Panc1 (cell line): ENCODE results near the gene DENND2A. TPM values are rescaled to one million over a fixed set of nuclear protein-coding genes. Genes with fewer than 3 reads are reported as not detected.

ENCODE experiments used
- ATAC-seq: fragments of 200-7000 bp; cut with Tn5 transposase; 2 replicates; pipeline ENCODE4 v1.9.1; 2020; ENCODE audit warnings: mild to moderate bottlenecking, moderate library complexity
- BruUV-seq: library from RNA; stranded (reverse); fragments of 400-500 nt; replicated peaks from 2 replicates; lab custom pipeline; 2021; lab: Mats Ljungman, UMichigan
- CTCF ChIA-PET: fragments of 300-600 bp; sonication (Branson Sonifier 250); formaldehyde crosslinking; loops from one replicate; lab custom pipeline; 2022; ENCODE audit warnings: antibody characterized with exemption; lab: Charles Lee
- POLR2A ChIA-PET: fragments of 300-600 bp; sonication (Branson Sonifier 250); formaldehyde crosslinking; loops from one replicate; lab custom pipeline; 2022; ENCODE audit warnings: antibody characterized with exemption; lab: Charles Lee
- DNase-seq: peaks from one replicate; pipeline ENCODE4 v3.0.0-alpha.2; 2010; ENCODE audit warnings: low read depth, low spot score
- H3K27ac ChIP-seq: 2 replicates; pipeline ENCODE4 v1.5.1; 2011; ENCODE audit warnings: mild to moderate bottlenecking, low read length, inconsistent platforms
- H3K27me3 ChIP-seq: fragments of 200-500 bp; sonication (Bioruptor generic); 2 replicates; pipeline ENCODE4 v1.6.0; 2014; ENCODE audit warnings: low read length, inconsistent platforms; ENCODE audit not compliant: control insufficient read depth, insufficient read depth
- H3K36me3 ChIP-seq: fragments of 200-500 bp; sonication (Bioruptor generic); 2 replicates; pipeline ENCODE4 v1.5.1; 2014; ENCODE audit warnings: inconsistent platforms, mild to moderate bottlenecking, low read length, moderate library complexity; ENCODE audit not compliant: control insufficient read depth, insufficient read depth
- H3K4me1 ChIP-seq: 2 replicates; pipeline ENCODE4 v1.5.1; 2011; ENCODE audit warnings: inconsistent platforms, mild to moderate bottlenecking, low read length, moderate library complexity; ENCODE audit not compliant: control insufficient read depth, insufficient read depth
- H3K4me3 ChIP-seq, 2 experiments: 2 replicates each; pipeline ENCODE4 v1.5.1; 2011 to 2012; ENCODE audit warnings: low read depth in 2 of 2, low read length in 2 of 2, mild to moderate bottlenecking in 2 of 2, inconsistent platforms in 1 of 2, moderate library complexity in 1 of 2
- H3K9me3 ChIP-seq: fragments of 200-500 bp; sonication (Bioruptor generic); 2 replicates; pipeline ENCODE4 v1.5.1; 2014; ENCODE audit warnings: low read depth, mild to moderate bottlenecking, inconsistent platforms, low read length, moderate library complexity; ENCODE audit not compliant: control insufficient read depth, insufficient read depth
- CTCF ChIP-seq: fragments of 450-650 bp; IDR thresholded peaks from 2 replicates; pipeline ENCODE4 v1.5.1; 2017; ENCODE audit warnings: mild to moderate bottlenecking
- POLR2AphosphoS5 ChIP-seq: IDR thresholded peaks from 2 replicates; pipeline ENCODE4 v1.6.1; 2012; ENCODE audit warnings: mild to moderate bottlenecking, low read depth, low read length, moderate library complexity
- REST ChIP-seq, 2 experiments: IDR thresholded peaks; 2 replicates each; pipeline ENCODE4 v1.6.1; 2011 to 2012; ENCODE audit warnings: low read depth in 2 of 2, control low read depth in 1 of 2, low read length in 1 of 2, mild to moderate bottlenecking in 1 of 2, moderate library complexity in 1 of 2; ENCODE audit not compliant: insufficient read depth in 1 of 2
- SIN3A ChIP-seq: IDR thresholded peaks from 2 replicates; pipeline ENCODE4 v1.6.1; 2012; ENCODE audit warnings: low read depth, mild to moderate bottlenecking, low read length, moderate library complexity, borderline replicate concordance; ENCODE audit not compliant: insufficient read depth
- TCF7L2 ChIP-seq: IDR thresholded peaks from 2 replicates; pipeline ENCODE4 v1.6.1; 2011; ENCODE audit warnings: mild to moderate bottlenecking, low read depth, low read length, inconsistent platforms
- in situ Hi-C: cut with HindIII; loops from 2 replicates; pipeline ENCODE4 v1.10.0; 2016; ENCODE audit warnings: low sequenced_read_pairs, low pct_unique_long_range_greater_than_20kb
- intact Hi-C: fragments of 100-400 bp; cut with micrococcal nuclease; formaldehyde crosslinking; loops from one replicate; pipeline ENCODE4 v1.10.0; 2022; ENCODE audit not compliant: unreplicated experiment
- total RNA-seq: library from RNA; stranded (reverse); gene quantifications from one replicate; pipeline ENCODE4 v1.2.1, GENCODE V29; 2021; ENCODE audit not compliant: unreplicated experiment

Gene DENND2A
- total RNA-seq, 1 experiment from 2014 or later, result 1.4 TPM

GRCh38 chr7:140591180-140591902 lies 49.3 kb downstream of the DENND2A start:
- TF ChIP-seq POLR2AphosphoS5 (no peak), REST (IDR thresholded peaks at IDR 0.05; ENCODE audit: insufficient read depth in 1 of 2, low read depth in 2 of 2, low read length in 1 of 2) (no peak), CTCF (no peak), TCF7L2 (no peak), SIN3A (no peak)
- in situ Hi-C loops, result no loop called here
- no peaks in the 10 kb centered on the region for H3K27me3 ChIP-seq
- ChIA-PET CTCF (interaction anchor here (1.3 kb wide), 1 partner anchor 73 kb away, joined by 3 read pairs; no protein-coding TSS in a partner anchor), POLR2A (no interaction called here)
- no peaks in the 10 kb centered on the region for H3K36me3 ChIP-seq
- no peak for ATAC-seq
- no peak overlapping the region for H3K4me3 ChIP-seq
- H3K4me1 ChIP-seq, result no peaks in the 10 kb centered on the region
- no peak for DNase-seq
- no peak overlapping the region for H3K27ac ChIP-seq
- intact Hi-C loops, result no loop called here
- no TSS peak for BruUV-seq
- no peaks in the 10 kb centered on the region for H3K9me3 ChIP-seq

- TF ChIP-seq REST (IDR thresholded peaks at IDR 0.05; ENCODE audit: insufficient read depth in 1 of 2, low read depth in 2 of 2, low read length in 1 of 2) (no peak), CTCF (no peak), TCF7L2 (no peak), POLR2AphosphoS5 (no peak), SIN3A (no peak)
- no peaks in the 10 kb centered on the region for H3K9me3 ChIP-seq
- H3K4me1 ChIP-seq, result no peaks in the 10 kb centered on the region
- POLR2A ChIA-PET, result no interaction called here
- in situ Hi-C loops, result no loop called here
- no peaks in the 10 kb centered on the region for H3K27me3 ChIP-seq
- no peak overlapping the region for H3K27ac ChIP-seq
- no peak for DNase-seq
- CTCF ChIA-PET, result interaction anchor here (0.6 kb wide), 1 partner anchor 60 kb away, joined by 3 read pairs; no protein-coding TSS in a partner anchor
- no peaks in the 10 kb centered on the region for H3K36me3 ChIP-seq
- ATAC-seq, result no peak
- H3K4me3 ChIP-seq, result no peak overlapping the region
- no TSS peak for BruUV-seq
- intact Hi-C loops, result no loop called here
Observed at GRCh38 chr7:140587243-140587642, 53.4 kb downstream of the DENND2A start.
